Measurements from ENCODE around the gene METTL23.

The METTL23 gene

DNA sequence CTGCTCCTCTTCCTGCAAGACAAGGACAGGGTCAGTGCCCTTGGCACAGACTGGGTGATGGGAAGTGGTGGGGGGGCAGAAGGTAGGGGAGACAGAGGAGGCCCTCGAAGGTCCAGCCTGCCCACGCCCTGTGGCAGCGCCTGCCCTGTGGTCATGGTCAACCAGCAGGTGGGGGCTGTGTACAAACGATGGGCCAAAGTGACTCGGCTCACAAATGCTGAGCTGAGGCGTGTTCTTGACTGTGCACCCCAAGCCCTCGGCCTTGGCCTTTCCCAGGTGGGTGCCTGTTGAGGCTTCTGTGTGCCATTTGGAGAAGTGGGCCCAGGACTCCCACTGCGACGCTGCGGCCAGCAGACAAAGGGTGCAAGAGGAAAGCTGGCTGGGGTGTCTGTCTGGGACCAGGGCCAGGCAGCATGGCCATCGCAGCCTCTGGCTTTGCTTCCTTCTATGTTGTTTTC lies 38.4 kb upstream of the METTL23 start:
- intact Hi-C loops (cut with DNase I; ENCODE audit: low total_unique reads), result no loop called here

DNA sequence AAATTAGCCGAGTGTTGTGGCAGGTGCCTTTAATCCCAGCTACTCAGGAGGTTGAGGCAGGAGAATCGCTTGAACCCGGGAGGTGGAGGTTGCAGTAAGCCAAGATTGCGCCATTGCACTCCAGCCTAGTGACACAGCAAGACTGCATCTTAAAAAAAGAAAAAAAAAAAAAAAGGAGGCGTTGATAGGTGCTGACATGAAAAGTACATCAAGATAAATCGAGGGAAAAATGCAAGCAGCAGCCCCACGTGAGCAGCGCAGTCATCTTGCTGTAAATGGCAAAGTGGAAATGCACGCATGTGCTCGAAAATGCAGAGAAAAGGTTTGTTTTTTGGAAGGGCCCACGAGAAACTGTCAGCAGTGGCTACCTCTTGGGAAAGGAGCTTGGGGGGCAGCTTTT lies 36.8 kb upstream of the METTL23 start:
- Histone ChIP-seq H3K36me3 (peaks cover 0 to 10% (median under 1%) of the 10 kb centered on the region in 3 donors), H3K4me1 (peaks cover 6 to 88% (median 53%) of the 10 kb centered on the region in 4 donors), H3K27ac (peak overlapping the region in 1 of 2 donors; percentile 84), H3K27me3 (no peaks in the 10 kb centered on the region), H3K9me3 (no peaks in the 10 kb centered on the region), H3K4me3 (no peak overlapping the region)
- TF ChIP-seq, protein P1, sequence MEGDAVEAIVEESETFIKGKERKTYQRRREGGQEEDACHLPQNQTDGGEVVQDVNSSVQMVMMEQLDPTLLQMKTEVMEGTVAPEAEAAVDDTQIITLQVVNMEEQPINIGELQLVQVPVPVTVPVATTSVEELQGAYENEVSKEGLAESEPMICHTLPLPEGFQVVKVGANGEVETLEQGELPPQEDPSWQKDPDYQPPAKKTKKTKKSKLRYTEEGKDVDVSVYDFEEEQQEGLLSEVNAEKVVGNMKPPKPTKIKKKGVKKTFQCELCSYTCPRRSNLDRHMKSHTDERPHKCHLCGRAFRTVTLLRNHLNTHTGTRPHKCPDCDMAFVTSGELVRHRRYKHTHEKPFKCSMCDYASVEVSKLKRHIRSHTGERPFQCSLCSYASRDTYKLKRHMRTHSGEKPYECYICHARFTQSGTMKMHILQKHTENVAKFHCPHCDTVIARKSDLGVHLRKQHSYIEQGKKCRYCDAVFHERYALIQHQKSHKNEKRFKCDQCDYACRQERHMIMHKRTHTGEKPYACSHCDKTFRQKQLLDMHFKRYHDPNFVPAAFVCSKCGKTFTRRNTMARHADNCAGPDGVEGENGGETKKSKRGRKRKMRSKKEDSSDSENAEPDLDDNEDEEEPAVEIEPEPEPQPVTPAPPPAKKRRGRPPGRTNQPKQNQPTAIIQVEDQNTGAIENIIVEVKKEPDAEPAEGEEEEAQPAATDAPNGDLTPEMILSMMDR (IDR thresholded peaks at IDR 0.05), result no peak
- intact Hi-C loops (cut with DNase I; ENCODE audit: low total_unique reads), result no loop called here
- DNase-seq, result no peak

More for the DNA sequence above, 38.4 kb upstream of the METTL23 start:
- TF ChIP-seq, protein P1 (IDR thresholded peaks at IDR 0.05), result no peak
- no peaks in the 10 kb centered on the region for H3K9me3 ChIP-seq
- H3K27me3 ChIP-seq, result no peaks in the 10 kb centered on the region
- H3K36me3 ChIP-seq, result peaks cover 15 to 25% (median 17%) of the 10 kb centered on the region in 3 donors
- H3K27ac ChIP-seq, result peak overlapping the region; percentile 84 to 89
- H3K4me1 ChIP-seq, result peaks cover 6 to 73% (median 42%) of the 10 kb centered on the region in 4 donors
- no peak for DNase-seq
- peak overlapping the region in 1 of 2 donors; percentile 13 for H3K4me3 ChIP-seq

DNA sequence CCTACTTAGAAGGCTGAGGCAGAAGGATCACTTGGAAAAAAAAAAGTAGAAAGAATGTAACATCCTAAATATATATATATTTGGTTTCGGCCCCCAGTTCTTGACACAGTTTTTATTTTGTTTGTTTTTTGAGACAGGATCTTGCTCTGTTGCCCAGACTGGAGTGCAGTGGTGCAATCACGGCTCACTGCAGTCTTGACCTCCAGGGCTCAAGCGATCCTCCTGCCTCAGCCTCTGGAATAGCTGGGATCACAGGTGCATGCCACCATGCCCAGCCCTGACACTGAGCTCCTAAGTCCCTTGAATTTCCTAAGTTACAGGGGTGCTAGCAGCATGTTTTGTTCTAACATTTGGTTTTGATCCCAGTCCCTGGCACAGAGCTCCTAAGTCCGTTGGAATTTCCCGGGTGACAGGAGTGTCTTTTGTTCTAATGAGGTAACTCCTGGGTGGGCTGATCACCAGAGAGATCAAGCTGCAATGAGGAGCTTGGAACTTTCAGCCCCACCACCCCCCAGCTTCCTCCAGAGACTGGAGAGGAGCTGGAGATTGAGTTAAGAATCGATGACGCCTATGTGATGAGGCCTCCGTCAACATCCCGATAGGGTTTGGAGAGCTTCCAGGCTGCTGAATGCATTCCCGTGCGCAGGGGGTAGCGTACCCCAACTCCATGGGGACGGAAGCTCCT lies 35.9 kb upstream of the METTL23 start:
- TF ChIP-seq, protein P1 (IDR thresholded peaks at IDR 0.05), result no peak
- peaks cover 6 to 90% (median 60%) of the 10 kb centered on the region in 4 donors for H3K4me1 ChIP-seq
- DNase-seq, result no peak
- peak overlapping the region in 1 of 2 donors; percentile 20 for H3K27ac ChIP-seq
- H3K27me3 ChIP-seq, result no peaks in the 10 kb centered on the region
- peaks cover 0 to under 1% (median 0%) of the 10 kb centered on the region in 3 donors for H3K36me3 ChIP-seq
- H3K4me3 ChIP-seq, result no peak overlapping the region
- no peaks in the 10 kb centered on the region for H3K9me3 ChIP-seq
- intact Hi-C loops (cut with DNase I; ENCODE audit: low total_unique reads), result no loop called here

DNA sequence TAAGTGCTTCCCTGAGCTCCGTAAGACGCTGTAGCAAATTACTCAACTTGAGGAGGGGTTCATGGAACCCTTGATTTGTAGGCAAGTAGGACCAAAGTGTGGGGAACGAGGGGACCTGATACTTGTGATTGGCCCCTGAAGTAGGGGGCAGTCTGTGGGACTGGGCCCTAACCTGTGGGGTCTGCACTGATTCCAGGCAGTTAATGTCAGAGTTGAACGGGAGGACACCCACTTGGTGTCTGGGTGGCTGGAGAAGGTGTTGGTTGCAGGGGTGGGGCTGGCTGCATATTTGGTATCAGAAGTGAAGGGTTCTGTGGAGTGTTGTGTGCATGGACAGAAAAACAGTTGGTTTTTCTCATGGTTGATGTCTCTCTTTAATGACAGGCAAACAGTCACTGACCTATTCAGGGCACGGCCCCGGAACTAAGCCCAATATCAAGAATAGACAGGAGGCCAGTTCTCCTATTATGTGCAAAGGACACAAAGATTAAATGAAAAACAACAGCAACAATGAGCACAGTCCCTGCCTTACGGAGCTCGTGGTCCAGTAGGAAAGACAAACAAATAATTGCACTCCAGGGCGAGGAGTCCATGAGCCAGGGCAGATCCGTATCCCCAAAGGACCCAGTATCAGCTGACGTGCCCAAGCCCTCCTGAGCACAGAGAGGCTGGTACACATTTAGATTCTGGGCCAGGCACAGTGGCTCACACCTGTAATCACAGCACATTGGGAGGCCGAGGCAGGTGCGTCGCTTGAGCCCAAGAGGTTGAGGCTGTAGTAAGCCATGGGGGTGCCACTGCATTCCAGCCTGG lies 35.1 kb upstream of the METTL23 start:
- Histone ChIP-seq H3K9me3 (no peaks in the 10 kb centered on the region), H3K27me3 (no peaks in the 10 kb centered on the region), H3K4me3 (no peak overlapping the region), H3K4me1 (peaks cover 6 to 91% (median 62%) of the 10 kb centered on the region in 4 donors), H3K27ac (peak overlapping the region in 1 of 2 donors; percentile 20), H3K36me3 (no peaks in the 10 kb centered on the region)
- TF ChIP-seq, protein P1 (IDR thresholded peaks at IDR 0.05), result no peak
- no peak for DNase-seq
- intact Hi-C loops (cut with DNase I; ENCODE audit: low total_unique reads), result no loop called here

DNA sequence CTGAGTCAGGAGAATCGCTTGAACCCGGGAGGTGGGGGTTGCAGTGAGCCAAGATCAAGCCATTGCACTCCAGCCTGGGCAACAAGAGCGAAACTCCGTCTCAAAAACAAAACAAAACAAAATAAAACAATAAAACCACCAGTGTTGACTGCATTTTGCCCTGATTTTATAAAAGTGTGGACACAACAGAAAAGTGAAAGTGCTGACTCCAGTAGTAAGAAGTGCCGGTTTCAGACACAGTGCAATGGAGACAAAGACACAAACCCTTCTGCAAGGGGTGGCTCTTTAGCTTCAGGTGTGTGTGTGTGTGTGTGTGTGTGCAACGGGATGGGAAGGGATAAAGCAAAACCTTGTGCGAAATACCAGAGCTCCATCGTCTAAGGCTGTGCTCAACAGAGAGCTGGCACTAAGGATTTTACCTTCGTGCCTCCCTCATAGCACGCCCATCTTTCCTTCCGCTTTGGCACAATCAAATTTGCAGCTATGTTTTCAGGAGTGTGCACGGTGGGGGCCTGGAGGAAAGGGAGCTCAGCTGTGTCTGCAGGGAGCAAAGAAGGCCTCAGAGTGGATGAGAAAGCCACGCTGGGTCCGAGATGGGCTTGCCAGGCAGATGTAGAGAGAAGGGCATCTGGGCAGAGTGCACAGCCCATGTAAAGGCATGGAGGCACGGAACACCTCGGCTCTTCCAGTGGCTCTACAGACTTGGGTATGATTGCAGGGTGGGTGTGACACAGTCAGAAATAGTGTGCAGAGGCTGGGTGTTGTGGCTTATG lies 31.4 kb upstream of the METTL23 start:
- TF ChIP-seq, protein P1 (IDR thresholded peaks at IDR 0.05), result no peak
- Histone ChIP-seq H3K36me3 (no peaks in the 10 kb centered on the region), H3K4me1 (peaks cover 4 to 91% (median 68%) of the 10 kb centered on the region in 4 donors), H3K4me3 (peak overlapping the region in 1 of 2 donors; percentile 16), H3K27ac (peak overlapping the region; percentile 85 to 89), H3K9me3 (no peaks in the 10 kb centered on the region), H3K27me3 (no peaks in the 10 kb centered on the region)
- no peak for DNase-seq
- intact Hi-C loops (cut with DNase I; ENCODE audit: low total_unique reads), result no loop called here
